Adrenal gland (tissue), 5 donors: ENCODE data around the gene PDE9A.

Experiments
- POLR2A ChIP-seq, 2 donors: fragments of 450-650 bp; IDR thresholded peaks; one replicate each; pipeline ENCODE4 v1.6.1; 2017; ENCODE audit warnings: antibody characterized with exemption in 2 of 2, mild to moderate bottlenecking in 2 of 2, moderate library complexity in 1 of 2
- TF ChIP-seq, protein P1 (sequence below), 6 experiments: fragments of 450-650 bp in 4 of 6; fragments of 200-600 bp in 2 of 6; sonication (generic) in 1 of 6; IDR thresholded peaks; 1 replicate in 5 of 6; 2 replicates in 1 of 6; pipeline versions ENCODE4 v1.5.1 to v1.8.0; 2016 to 2021; ENCODE audit warnings: antibody characterized with exemption in 6 of 6, mild to moderate bottlenecking in 2 of 6, moderate library complexity in 1 of 6
- donor health status: DM: no; HTN: no; CAD: no.

DNA sequence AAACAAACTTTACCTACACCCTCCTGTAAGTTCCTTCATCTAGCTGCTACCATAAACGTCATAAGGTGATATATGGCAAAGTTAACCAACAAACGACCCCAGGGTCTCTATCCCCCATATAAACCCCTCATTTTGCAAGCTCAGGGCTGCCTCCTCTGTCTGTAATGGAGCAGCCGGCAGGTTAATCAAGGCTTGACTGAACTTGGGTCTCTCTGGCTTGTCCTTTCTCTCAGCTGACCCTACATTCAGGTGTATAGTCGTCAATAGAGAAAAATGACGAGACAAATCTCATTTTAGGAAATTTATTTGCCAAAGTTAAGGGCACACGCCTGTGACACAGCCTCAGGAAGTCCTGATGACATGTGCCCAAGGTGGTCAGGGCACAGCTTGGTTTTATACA, 158.5 kb downstream of the PDE9A start:
- TF ChIP-seq, protein P1, sequence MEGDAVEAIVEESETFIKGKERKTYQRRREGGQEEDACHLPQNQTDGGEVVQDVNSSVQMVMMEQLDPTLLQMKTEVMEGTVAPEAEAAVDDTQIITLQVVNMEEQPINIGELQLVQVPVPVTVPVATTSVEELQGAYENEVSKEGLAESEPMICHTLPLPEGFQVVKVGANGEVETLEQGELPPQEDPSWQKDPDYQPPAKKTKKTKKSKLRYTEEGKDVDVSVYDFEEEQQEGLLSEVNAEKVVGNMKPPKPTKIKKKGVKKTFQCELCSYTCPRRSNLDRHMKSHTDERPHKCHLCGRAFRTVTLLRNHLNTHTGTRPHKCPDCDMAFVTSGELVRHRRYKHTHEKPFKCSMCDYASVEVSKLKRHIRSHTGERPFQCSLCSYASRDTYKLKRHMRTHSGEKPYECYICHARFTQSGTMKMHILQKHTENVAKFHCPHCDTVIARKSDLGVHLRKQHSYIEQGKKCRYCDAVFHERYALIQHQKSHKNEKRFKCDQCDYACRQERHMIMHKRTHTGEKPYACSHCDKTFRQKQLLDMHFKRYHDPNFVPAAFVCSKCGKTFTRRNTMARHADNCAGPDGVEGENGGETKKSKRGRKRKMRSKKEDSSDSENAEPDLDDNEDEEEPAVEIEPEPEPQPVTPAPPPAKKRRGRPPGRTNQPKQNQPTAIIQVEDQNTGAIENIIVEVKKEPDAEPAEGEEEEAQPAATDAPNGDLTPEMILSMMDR (IDR thresholded peaks at IDR 0.05): no peak
- no peak for TF ChIP-seq POLR2A (IDR thresholded peaks at IDR 0.05)
